T-helper 9 cell (primary cell): ENCODE data around the gene TMSB4X.
"Not testable (repeated sequence)": the region's sequence is repeated elsewhere in the genome, so short reads cannot be mapped to it uniquely, and the experiment has no call there.

Experiments
- DNase-seq: peaks from one replicate; pipeline ENCODE4 v3.0.0-alpha.2; 2020

The TMSB4X gene

DNA sequence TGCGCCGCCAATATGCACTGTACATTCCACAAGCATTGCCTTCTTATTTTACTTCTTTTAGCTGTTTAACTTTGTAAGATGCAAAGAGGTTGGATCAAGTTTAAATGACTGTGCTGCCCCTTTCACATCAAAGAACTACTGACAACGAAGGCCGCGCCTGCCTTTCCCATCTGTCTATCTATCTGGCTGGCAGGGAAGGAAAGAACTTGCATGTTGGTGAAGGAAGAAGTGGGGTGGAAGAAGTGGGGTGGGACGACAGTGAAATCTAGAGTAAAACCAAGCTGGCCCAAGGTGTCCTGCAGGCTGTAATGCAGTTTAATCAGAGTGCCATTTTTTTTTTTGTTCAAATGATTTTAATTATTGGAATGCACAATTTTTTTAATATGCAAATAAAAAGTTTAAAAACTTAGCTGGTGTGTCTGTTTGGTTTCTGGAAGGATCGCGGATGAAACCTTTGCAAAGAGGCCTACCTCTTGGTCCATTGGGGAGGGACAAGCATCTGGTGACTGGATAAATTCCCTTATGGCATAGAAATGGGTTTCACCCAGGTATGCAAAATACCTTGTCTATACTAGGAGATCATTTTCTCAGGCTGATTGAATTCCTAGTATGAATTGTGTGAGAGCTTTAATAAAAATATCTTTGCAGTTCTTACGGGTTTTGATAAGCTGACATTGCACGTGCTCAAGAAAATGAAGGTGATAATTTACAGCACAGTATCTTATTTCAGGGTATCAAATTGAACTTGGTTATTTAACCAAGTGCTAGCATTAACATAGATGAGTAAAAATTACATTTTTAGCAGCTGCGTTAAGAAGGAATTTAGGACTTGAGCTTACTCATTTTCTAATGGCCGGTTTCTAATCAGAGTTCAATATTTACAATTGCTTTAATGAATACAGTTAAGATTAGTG is 2.2 kb downstream of the TMSB4X start:
- not testable (repeated sequence) for DNase-seq

DNA sequence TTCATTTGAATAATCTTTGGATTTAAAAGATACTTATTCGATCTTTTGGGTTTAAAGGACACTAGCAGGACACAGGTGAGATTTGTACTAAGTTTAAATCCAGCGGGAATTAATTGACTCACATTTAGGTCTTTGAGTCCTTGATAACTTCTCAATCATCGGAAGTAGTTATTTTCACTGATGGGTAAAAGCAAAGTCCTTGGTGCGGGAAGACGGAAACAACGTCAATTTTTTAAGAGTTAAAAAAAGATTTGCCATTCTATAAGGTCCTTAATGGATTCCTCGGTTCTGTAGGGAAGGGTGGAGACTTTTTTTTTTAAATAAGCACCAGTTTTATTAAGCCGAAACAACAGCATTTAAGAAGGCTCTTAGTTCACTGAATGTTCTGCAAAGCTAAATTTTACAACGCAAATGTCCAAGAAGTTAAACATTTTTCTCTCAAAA is 2.9 kb downstream of the TMSB4X start:
- DNase-seq: no peak

DNA sequence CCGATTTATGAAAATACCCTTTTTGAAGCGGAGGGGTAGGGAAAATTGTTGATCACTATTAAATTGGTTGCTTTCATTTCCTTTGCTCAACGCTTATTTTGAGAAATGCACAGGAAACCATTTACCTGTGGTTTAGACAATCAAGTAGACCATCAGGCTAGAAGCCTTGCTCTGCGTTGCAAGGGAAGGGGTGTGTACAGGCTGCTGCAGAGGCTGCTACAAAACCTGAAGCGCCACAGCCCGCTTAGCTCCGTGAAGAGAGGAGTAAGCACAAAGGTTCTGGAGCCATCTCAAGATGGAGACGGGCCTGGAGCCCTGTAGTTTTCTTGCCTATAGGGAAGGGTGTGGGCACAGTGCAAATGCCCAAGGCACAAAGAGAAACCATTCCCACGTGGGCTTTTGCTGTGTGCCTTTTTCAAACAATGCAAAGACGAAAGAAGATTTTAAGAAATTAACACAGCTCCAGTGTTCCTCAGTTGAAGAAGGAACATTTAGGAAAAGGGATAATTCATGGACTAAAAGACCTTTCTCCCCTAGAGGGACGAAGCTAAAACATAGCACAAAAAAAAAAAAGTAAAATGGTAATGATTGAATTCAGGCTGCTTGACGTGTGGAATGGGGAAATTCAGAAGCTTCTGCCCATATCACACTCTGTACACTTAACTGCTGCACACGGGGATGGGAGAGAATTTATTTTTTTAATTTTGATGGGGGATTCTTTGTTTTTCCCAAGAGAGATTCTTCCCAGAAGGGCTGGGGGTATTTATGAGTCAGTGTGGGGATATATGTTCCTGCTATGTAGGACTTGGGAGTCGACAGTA is 3.5 kb downstream of the TMSB4X start:
- DNase-seq: peak; percentile 52

DNA sequence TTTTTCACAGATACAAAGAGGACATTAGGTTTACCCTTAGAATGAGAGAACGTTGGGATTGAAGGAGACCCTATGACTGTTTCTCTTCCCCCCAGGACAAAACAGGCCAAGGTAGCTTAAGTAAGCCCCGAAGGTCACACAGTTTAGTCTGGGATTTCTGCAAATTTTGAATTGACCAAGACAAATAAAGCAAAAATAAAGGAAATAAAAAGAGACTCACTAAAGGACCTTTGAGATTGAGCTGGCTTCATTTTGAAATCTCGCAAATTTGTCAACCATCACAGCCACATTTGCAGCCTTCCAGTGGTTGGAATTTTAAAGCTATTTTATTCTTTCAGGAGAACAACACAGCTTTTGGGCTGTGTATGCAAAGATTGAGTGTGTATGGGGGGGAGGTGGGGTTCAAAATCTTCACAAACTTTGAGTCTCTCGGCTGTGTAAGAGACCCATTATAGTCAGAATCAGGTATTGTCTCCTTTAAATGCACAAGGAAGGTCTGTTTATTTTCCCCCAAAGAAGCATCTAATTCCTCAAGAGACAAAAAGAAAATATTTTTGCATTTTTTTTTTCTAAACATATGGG is 4.2 kb downstream of the TMSB4X start:
- DNase-seq: no peak

DNA sequence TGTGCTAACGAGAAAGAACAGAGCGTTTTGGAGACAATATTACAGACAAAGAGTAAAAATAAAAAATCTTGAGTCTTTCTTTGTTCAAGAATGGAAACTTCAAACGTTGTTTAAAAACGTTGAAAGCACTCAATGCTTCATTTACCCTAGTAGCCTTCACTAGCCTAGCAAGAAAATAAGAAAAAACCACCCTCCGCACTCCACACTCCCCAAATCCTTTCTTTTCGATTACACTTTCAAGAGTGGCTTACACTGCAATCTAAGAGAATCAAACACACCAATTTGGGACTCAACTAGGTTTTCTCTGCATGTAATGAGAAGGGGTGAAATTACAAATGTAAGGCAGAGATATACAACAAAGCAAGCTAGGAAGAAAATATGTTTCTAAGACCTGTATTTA is 4.7 kb downstream of the TMSB4X start:
- DNase-seq: no peak

DNA sequence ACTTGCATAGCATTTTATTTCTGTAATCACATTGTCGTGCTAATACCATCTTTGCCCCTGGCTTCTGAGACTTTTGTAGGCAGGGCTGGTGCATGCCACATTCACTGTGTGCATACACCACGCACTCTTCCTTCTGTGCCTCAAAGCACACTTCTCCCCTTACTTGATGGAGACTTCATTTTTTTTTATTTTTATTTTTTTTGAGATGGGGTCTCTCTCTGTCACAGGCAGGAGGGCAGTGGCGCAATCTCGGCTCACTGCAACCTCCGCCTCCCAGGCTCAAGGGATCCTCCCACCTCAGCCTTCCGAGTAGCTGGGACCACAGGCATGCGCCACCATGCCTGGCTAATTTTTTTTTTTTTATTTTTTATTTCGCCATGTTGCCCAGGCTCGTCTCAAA is 5.1 kb downstream of the TMSB4X start:
- DNase-seq: not testable (repeated sequence)

DNA sequence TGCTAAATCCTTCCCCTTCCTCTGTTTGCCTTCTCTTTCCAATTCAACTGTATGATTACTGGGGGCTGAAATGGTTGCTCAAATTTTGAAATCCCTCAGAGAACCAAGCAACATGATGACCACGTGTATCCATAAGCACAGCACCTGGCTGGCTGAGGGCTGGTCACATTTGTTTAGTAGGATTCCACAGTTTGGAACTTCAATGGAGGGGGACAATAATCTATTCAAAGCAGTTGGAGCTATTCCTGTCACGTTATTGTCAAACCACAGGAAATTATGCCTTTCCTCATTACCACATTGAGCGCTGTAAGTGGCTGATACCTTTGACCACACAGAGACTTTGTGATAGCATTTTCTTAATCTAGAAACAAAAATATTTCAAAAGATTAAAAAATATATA is 7.0 kb downstream of the TMSB4X start:
- no peak for DNase-seq

DNA sequence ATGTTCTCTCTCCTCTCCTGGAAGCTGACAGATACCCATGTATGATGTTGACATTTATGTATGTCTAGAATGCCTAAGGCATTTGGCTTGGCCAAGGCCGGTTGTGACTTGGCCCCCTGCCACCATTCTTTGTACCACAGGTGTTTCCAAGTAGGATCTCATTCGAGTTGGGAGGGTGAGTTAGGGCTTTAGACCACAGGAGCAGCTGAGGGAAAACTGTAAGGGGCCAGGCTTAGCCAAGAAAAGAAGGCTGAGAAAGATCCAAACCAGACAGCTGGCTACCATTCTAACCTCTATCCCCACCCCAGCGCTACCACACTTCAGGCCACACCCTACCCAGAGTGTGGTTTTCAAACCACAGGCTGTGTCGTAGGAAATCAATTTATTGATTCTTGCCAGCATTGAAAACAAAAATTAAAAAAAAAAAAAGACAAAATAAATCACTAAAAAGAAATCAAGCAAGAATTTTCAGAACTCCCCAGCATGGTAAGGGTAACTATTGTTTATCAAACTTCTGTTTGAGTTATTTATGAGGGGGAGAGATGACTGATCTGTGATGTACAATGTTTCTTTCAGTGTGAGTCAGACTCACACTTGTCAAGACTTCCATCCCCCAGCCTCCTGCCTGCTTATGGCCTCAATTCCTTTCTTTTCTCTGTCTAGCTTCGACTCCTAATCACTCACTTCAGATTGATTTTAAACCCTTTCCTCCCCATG is 9.9 kb downstream of the TMSB4X start:
- DNase-seq: peak; percentile 39

DNA sequence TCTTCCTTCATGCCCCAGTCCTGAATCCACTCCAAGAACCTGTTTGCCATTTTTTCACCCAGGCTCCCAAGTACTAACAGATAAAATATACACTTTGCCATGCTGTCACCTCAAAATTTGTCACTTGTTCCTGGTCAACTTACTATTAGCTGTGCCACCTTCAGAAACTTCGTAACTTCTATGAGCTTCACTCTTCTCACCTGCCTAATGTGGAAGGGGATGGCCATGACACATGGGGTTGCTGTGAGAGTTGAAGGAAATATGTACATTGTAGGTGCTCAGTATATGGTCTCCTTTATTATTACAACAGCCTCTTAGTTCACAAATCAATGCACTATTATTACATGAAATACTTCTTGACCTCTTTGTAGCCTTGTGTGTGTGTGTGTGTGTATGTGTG is 10.4 kb downstream of the TMSB4X start:
- no peak for DNase-seq

DNA sequence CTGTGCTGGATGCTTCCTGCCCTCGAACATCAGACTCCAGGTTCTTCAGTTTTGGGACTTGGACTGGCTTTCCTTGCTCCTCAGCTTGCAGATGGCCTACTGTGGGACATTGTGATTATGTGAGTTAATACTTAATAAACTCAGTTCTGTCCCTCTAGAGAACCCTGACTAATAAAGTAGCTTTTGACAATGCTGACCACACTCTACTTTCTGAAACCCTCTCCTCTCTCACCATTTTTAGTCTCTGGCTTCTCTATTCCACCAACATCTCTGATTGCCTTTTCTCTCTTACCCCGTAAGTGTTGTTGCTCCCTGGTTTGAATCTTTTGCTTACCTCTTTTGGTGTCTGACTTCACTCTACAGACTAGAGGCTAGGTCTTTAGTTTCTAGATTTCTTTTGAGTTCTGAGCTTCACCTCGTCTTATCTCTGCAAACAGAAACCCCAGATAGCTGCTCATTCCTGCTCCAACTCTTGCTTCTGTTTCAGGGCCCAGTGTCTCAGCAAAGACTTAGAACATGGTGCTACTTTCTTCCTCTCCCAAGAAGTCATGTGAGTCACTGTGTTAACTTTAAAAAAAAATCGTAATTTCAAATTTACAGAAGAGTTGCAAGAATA is 11.4 kb downstream of the TMSB4X start:
- no peak for DNase-seq

DNA sequence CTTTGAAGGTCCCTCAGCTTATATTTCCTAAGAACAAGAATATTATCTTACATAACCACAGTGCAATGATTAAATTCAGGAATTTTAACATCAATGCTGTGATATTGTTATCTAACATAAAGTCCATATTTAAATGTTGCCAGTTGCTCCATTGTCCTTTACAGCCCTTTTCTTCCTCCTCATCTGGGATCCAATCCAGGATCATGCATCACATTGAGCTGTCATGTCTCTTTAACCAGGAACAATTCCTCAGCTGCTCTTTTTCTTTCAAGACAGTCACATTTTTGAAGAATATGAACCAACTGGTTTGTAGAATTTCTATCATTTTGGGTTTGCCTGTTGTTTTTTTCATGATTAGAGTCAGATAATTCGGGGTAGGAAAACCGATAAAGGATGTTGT is 12.0 kb downstream of the TMSB4X start:
- DNase-seq: no peak

DNA sequence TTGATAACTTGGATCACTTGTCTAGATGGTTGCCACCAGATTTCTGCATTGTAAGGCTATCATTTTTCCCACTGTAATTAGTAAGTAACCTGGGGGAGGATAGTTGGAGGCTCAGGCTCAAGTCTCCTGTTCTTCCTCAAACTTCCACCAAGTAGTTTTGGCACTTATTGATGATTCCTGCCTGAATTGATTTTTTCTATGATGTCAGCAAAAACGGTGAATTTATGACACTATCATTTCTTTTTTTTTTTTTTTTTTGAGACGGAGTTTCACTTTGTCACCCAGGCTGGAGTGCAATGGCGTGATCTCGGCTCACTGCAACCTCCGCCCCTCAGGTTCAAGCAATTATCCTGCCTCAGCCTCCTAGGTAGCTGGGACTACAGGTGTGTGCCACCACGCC is 12.4 kb downstream of the TMSB4X start:
- no peak for DNase-seq

DNA sequence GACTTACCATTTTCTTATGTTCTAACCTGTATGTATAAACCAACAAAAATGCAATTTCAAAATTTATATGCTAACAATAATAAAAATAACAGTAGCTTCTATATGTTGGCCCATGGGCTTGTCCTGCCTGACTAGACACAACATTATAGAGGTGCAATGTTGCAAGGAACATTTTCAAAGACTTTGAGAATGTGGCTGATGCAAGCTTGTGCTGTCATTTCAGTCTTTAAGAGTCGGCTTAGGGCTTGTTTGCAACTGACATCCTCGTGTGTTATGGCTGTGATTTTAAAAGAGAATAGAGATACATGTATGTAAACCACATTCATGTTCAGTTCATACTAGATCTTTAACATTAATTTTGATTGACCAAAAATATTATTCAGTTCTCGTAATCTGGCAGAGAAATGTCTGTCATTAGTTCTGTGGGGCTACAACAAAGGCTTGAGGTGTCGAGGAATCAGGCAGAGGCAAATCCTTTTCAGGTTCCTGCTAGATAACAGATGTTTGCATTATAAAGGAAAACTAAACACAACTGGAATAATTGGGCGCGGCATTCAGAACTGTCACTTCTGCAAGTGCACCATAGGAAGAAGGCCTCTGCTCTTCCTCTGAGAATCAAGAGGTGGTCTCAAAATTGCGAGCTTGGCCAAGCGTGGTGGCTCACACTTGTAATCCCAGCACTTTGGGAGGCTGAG is 13.1 kb downstream of the TMSB4X start:
- no peak for DNase-seq

DNA sequence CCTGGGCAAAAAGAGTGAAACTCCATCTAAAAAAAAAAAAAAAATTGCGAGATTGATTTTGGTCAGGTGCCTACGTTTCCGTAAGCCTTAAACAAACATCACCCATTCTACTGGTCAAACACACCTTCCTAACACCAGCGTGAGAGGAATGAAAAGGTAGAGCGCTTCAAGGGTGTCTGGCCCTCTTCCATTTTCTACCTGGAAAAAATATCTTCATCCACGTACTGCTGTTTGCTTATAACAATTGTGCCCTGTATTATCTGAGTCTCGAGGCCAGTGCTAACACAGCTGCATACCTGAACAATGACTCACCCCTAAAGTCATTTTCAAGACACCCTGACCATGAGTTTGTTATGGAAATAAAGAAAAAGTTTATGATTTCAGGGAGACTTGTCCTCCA is 13.9 kb downstream of the TMSB4X start:
- DNase-seq: no peak

DNA sequence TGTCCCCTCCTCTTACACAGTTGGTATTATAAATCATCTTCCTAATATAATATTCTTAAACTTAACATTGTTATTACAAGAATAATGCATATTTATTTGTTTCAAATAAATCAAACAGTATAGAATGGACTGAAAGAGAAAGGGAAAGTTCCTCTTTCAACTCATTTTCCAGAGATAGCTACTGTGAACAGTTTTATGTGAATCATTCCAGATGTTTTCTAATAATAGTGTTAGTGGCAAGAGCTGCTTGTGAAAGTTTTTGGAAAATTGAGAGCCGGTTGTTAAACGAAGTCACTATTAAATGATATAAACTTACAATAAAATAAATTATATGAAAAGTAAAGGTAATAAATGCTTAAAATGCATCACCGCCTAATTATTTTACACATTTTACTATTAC is 14.6 kb downstream of the TMSB4X start:
- no peak for DNase-seq

DNA sequence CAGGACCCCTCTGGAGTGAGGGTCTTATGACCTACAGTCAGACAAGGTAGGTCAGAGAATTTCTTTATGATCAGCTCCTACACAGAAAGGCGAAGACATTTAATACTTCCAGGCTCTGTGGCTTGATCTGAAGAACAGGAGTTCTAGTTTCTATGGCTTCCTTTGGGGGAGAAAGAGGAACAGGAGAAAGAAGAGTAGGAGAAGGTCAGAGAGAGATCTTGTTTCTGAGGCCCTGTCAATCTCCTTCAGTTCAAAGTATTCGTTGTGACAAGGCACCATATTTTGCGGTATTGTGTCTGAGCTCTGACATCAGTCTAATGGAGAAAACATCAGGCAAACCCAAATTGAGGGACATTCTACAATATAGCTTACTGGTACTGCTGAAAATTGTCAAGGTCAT is 16.7 kb downstream of the TMSB4X start:
- DNase-seq: no peak

DNA sequence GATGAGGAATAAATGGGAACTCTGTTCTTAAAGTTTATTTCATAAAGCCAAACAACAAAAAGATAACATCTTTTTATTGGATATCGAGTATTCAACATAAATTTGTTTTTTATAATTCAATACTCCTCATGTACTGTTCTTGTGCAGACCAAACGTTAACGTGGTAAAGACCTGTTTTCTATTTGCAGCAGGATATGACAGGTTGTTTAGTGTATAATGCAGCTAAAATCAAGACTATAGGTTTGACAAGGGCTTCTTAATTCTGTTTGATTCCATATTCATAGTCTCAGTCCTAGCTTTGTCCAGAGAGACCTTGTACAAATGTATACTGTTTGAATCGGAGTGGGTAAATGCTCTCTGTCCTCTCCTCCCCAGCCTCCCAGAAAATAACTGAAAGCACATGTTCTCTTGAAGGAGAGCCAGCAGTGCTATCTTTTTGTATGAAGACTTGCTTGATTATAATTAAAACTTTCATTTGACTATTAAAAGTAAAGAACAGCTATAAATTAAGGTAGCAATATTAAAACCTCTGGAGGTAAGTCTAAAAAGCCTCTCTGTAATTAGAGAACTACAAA is 17.7 kb downstream of the TMSB4X start:
- DNase-seq: no peak

DNA sequence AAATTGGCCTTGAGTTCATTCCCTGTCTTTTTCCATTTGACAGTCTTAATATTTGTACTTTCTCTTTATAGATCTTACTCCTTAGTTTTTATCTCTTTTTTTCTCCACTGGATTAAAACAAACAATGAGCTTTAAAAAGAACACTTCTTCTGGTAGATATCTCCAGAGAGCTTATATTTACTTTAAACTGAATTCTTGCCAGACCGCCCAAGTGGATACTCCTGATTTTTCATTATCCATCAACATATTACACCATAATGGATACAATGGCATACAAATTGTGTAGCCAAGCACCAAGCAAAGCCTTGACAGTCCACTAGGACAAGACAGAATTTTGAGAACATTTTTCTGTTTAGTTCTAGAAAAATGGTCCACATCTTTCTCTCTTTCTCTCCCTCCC is 18.9 kb downstream of the TMSB4X start:
- no peak for DNase-seq

DNA sequence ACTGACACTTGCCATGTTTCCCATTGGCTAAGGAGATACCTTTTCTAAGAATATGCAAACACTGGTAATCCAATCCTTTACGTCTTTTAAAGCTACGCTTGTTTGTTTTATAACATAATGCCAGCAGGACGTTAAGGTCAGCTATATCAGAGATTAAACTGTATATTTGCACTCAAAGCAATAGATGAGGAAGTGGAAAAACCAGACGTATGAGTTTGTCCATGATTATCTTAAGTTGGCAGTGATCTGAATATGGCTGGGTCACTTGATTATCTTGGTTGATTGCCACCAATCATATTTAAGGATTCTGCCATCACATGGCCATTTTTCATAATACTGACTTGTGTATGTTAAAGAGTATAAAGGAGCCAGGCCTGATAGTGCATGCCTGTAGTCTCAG is 19.4 kb downstream of the TMSB4X start:
- DNase-seq: no peak

DNA sequence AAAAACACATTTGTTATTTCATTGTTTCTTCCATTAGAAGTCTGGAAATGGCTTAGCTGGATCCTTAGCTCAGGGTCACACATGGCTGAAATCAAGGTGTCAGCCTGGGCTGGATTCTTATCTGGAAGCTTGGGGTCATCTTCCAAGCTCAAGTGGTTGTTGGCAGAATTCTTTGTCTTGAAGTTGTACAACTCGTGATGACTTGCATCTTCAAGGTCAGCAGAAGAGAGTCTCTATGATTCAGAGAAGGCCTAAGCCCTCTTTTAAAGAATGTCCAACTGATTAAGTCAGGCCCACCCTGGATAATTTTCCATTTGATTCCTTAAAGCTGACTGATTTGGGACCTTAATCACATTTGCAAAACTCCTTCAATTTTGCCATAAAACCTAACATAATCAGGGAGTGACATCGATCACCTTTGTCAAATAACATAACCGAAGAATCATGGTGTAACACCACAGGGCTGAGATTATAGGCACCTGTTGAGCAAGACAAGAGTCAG is 22.1 kb downstream of the TMSB4X start:
- no peak for DNase-seq
